ENCODE data around the gene FKBP2.

FKBP2 gene

DNA sequence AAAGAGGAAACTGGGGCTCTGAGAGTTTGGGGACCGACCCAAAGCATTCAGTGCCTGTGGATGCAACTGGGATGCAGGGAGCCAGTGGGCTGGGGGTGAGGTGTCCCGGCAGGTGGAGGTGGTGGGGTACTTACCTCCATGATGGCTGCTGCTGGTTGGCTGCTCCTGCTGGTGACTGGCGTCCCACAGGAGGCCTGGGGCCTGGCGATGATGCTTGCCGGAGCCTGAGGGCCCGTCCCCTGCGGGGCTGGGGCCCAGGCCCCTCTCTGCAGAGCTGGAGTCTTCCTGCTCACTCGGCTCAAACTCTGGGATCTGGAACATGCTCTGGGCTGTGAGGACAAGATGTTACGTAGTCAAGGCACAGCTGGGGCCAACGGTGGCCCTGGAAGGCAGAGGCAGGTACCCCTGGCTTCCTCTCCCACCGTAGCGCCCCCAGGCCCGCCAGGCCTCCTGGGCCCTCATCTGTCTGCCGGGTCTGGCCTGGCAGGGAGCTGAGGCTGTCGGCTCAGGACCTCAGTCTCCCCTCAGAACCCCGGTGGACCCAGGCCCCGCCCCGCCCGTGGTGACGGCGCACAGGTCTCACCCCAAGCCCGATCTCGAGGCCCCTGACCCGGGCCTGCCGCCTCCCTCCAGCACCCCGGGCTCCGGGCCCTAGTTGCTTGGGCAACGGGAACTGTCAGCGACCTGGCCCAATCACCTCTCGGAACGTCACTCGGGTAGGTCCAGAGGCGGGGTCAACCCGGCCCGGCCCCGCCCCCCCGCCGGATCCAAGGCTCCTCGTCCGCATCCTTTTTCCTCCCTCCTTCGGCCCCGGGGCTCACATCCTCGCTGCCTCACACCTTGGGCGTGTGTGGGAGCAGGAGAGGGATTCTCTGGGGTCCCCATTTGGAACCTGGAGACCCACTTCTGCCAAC lies 43.4 kb downstream of the FKBP2 start, which contains the start of gene BAD:
BAD (minus strand) TSS at position 618 of the 914 bp plus-strand sequence; CDS start at position 321, 297 bp downstream.
- peak within 1 kb of the TSS; percentile 70 for H3K4me3 ChIP-seq (ENCODE audit: low read depth, low read length)
- in situ Hi-C loops (cut with HindIII; ENCODE audit: low pct_ligation_motif_present, low sequenced_read_pairs), result no loop called here
- TF ChIP-seq, protein P1, sequence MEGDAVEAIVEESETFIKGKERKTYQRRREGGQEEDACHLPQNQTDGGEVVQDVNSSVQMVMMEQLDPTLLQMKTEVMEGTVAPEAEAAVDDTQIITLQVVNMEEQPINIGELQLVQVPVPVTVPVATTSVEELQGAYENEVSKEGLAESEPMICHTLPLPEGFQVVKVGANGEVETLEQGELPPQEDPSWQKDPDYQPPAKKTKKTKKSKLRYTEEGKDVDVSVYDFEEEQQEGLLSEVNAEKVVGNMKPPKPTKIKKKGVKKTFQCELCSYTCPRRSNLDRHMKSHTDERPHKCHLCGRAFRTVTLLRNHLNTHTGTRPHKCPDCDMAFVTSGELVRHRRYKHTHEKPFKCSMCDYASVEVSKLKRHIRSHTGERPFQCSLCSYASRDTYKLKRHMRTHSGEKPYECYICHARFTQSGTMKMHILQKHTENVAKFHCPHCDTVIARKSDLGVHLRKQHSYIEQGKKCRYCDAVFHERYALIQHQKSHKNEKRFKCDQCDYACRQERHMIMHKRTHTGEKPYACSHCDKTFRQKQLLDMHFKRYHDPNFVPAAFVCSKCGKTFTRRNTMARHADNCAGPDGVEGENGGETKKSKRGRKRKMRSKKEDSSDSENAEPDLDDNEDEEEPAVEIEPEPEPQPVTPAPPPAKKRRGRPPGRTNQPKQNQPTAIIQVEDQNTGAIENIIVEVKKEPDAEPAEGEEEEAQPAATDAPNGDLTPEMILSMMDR (IDR thresholded peaks at IDR 0.05; ENCODE audit: low read depth, low read length, missing control alignments), result no peak
- no peaks in the 10 kb centered on the region for H3K27me3 ChIP-seq (replicated peaks)
- H3K36me3 ChIP-seq (replicated peaks), result no peaks in the 10 kb centered on the region
- peak within 1 kb of the TSS; percentile 66 for H3K27ac ChIP-seq
- DNase-seq, result peak; percentile 92

DNA sequence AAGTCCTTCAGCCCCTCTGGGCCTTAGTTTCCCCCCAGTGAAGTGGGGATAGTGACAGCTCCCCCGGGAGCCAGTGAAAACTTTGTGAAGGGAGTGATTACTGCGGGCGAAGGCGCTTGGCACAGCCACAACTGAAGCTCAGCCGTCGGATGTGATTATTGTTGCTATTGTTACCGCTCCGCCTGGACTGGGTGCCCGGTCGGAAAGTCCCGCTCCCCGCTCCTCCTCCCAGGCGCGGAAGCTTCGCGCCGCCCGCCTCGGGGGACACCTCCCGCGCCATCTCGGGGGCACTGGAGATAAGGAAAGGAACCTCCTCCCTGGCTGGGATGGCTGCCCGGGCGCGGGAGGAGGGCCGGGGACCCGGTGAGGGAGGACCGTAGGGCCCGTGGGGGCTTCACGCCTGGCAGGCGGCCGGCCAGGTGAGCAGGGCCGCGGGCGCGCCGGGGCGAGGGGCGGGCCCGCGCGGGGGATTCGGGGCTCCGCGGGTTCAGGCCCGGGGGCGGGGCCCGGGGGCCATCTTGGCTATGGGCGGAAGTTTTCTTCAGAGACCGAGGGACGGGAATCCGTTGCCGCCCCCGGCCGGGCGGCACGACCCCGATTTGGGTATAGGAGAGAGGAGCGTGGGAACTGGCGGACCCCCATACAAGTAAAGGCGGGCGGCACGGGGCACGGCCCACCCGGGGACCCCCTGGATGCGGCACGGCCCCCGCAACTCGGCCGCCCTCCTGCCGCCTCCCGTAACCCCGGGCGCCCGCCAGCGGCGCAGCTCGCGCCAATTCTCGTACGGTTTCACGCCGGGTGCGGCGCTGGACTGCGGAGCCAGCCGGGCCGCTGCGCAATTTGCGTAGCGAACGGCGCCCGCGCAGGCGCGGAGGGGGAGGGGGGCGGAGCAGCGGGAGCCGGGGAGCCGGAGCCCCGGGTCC lies 44.3 kb downstream of the FKBP2 start, which contains the start of gene GPR137:
GPR137 (plus strand) TSS at position 887 of the 923 bp plus-strand sequence. CDS start 677 bp downstream, outside the sequence.
- Histone ChIP-seq H3K27me3 (replicated peaks) (no peaks in the 10 kb centered on the region), H3K4me3 (ENCODE audit: low read depth, low read length) (peak within 1 kb of the TSS; percentile 70), H3K36me3 (replicated peaks) (no peaks in the 10 kb centered on the region), H3K27ac (peak within 1 kb of the TSS; percentile 66)
- TF ChIP-seq, protein P1 (IDR thresholded peaks at IDR 0.05; ENCODE audit: low read depth, low read length, missing control alignments), result no peak
- in situ Hi-C loops (cut with HindIII; ENCODE audit: low pct_ligation_motif_present, low sequenced_read_pairs), result no loop called here
- peak; percentile 40 for DNase-seq

DNA sequence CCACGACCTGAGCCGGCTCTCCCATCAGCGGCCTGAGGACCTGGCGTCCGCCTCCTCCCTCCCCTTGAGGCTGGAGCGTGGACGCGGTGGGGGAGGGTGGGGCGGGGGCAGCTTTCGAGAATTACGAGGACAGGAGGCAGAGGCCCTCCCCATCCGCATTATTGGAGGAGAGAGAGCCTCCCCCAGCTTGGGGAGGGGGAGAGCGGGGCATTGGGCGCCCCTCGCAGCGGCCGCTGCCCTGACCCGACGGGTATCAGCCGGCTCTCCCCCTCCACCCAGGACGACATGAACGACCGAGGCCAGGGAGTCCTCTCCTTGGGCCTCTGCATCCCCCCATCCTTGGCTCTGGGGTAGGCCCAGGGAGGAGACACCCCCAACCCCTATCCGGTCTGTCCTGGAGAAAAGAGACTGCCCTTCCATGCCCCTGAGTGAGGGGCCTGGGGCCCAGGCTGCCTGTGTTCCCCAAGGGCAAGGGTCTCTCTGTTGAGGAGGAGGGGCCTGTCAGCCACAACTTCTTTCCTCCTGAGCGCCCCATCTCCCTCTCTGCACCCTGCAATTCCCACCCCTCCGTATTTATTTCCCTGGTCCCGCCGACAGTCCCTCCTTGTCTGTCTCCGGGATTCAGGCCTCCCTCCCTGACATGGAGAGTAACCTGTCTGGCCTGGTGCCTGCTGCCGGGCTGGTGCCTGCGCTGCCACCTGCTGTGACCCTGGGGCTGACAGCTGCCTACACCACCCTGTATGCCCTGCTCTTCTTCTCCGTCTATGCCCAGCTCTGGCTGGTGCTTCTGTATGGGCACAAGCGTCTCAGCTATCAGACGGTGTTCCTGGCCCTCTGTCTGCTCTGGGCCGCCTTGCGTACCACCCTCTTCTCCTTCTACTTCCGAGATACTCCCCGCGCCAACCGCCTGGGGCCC lies 45.2 kb downstream of the FKBP2 start:
- TF ChIP-seq, protein P1 (IDR thresholded peaks at IDR 0.05; ENCODE audit: low read depth, low read length, missing control alignments), result no peak
- Histone ChIP-seq H3K27me3 (replicated peaks) (peaks cover 5% of the 10 kb centered on the region), H3K27ac (peak overlapping the region; percentile 66), H3K4me3 (ENCODE audit: low read depth, low read length) (peak overlapping the region; percentile 70), H3K36me3 (replicated peaks) (no peaks in the 10 kb centered on the region)
- DNase-seq, result no peak
- in situ Hi-C loops (cut with HindIII; ENCODE audit: low pct_ligation_motif_present, low sequenced_read_pairs), result no loop called here

DNA sequence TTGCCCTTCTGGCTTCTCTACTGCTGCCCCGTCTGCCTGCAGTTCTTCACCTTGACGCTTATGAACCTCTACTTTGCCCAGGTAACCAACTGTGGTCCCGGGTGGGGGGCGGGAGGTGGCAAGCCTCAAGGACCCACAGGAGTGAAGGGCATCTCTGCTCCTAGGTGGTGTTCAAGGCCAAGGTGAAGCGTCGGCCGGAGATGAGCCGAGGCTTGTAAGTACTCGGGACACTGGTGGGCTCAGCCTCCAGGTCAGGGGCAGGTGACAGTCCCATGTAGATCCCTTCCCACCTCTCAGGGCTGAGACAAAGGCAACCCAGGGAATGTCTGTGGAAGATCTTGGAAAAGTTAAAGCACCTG lies 45.9 kb downstream of the FKBP2 start:
- in situ Hi-C loops (cut with HindIII; ENCODE audit: low pct_ligation_motif_present, low sequenced_read_pairs), result no loop called here
- peaks cover 12% of the 10 kb centered on the region for H3K27me3 ChIP-seq (replicated peaks)
- TF ChIP-seq, protein P1 (IDR thresholded peaks at IDR 0.05; ENCODE audit: low read depth, low read length, missing control alignments), result no peak
- H3K27ac ChIP-seq, result no peak overlapping the region
- no peak for DNase-seq
- H3K4me3 ChIP-seq (ENCODE audit: low read depth, low read length), result no peak overlapping the region
- H3K36me3 ChIP-seq (replicated peaks), result no peaks in the 10 kb centered on the region
